Coronary artery (tissue), 2 donors: ENCODE measurements around the gene SETBP1.

Source experiments
- DNase-seq: peaks from one replicate; pipeline ENCODE4 v3.0.0-alpha.2; 2017; ENCODE audit warnings: low spot score
- H3K27ac ChIP-seq, 2 donors: fragments of 200-600 bp; sonication (generic); one replicate each; pipeline ENCODE4 v1.5.1; 2016 to 2019
- H3K4me3 ChIP-seq: fragments of 200-600 bp; sonication (generic); 2 replicates; pipeline ENCODE4 v1.5.1; 2016; ENCODE audit warnings: mild to moderate bottlenecking, moderate library complexity
- CTCF ChIP-seq: fragments of 200-600 bp; sonication (generic); IDR thresholded peaks from one replicate; pipeline ENCODE4 v1.5.1; 2019; ENCODE audit warnings: antibody characterized with exemption

SETBP1 gene

GRCh38 chr18:44811572-44812125, 131.0 kb downstream of the SETBP1 start:
- TF ChIP-seq CTCF, result no peak
- Histone ChIP-seq H3K27ac (no peak overlapping the region), H3K4me3 (no peak overlapping the region)
- no peak for DNase-seq

- no peak overlapping the region for H3K4me3 ChIP-seq
- no peak overlapping the region for H3K27ac ChIP-seq
- TF ChIP-seq CTCF, result no peak
- DNase-seq, result no peak
Observed at GRCh38 chr18:44812426-44812825, 131.7 kb downstream of the SETBP1 start.

GRCh38 chr18:44813586-44813985, 132.9 kb downstream of the SETBP1 start:
- Histone ChIP-seq H3K4me3 (no peak overlapping the region), H3K27ac (no peak overlapping the region)
- no peak for TF ChIP-seq CTCF
- no peak for DNase-seq

- H3K4me3 ChIP-seq, result no peak overlapping the region
- TF ChIP-seq CTCF, result no peak
- no peak for DNase-seq
- H3K27ac ChIP-seq, result no peak overlapping the region
Observed at GRCh38 chr18:44815108-44815507, 134.4 kb downstream of the SETBP1 start.

- H3K4me3 ChIP-seq, result no peak overlapping the region
- no peak for DNase-seq
- H3K27ac ChIP-seq, result no peak overlapping the region
- TF ChIP-seq CTCF, result no peak
Observed at GRCh38 chr18:44816050-44816449, 135.4 kb downstream of the SETBP1 start.

- TF ChIP-seq CTCF, result no peak
- DNase-seq, result no peak
- Histone ChIP-seq H3K27ac (no peak overlapping the region), H3K4me3 (no peak overlapping the region)
Observed at GRCh38 chr18:44816477-44816876, 135.8 kb downstream of the SETBP1 start.

- Histone ChIP-seq H3K4me3 (no peak overlapping the region), H3K27ac (no peak overlapping the region)
- DNase-seq, result no peak
- no peak for TF ChIP-seq CTCF
Observed at GRCh38 chr18:44817831-44818473, 137.3 kb downstream of the SETBP1 start.
